ENCODE results near the gene SSTR5.

SSTR5 gene

GRCh38 chr16:1077877-1078578 is 5.5 kb downstream of the SSTR5 start:
- no peaks in the 10 kb centered on the region for H3K27me3 ChIP-seq (ENCODE audit: insufficient read depth, low read length, poor library complexity)
- no peak overlapping the region for H3K9ac ChIP-seq (ENCODE audit: low read depth, low read length)
- no peak overlapping the region for H2AFZ ChIP-seq (ENCODE audit: low read depth, low read length)
- 0 out of 2 replicates have a peak, but pooled peaks cover 5% of the 10 kb centered on the region for H4K20me1 ChIP-seq (ENCODE audit: insufficient read depth, low read length)
- H3K4me2 ChIP-seq (ENCODE audit: insufficient read depth, low read length), result no peak overlapping the region
- DNase-seq (no peak), ATAC-seq (ENCODE audit: insufficient read depth, low read depth) (no peak)
- no peak overlapping the region for H3K4me3 ChIP-seq (ENCODE audit: low read depth in 1 of 2, low read length in 2 of 2)
- TF ChIP-seq CTCF (IDR thresholded peaks at IDR 0.05; ENCODE audit: borderline replicate concordance, extremely low read depth, low read length, poor library complexity, severe bottlenecking) (no peak), EZH2 (IDR thresholded peaks at IDR 0.05; ENCODE audit: borderline replicate concordance, low read depth, low read length, severe bottlenecking) (no peak)
- no peaks in the 10 kb centered on the region for H3K4me1 ChIP-seq (ENCODE audit: insufficient read depth, low read length)
- no peaks in the 10 kb centered on the region for H3K9me3 ChIP-seq (ENCODE audit: insufficient read depth, low read length, severe bottlenecking)
- no peaks in the 10 kb centered on the region for H3K36me3 ChIP-seq (ENCODE audit: insufficient read depth, low read length)
- no peak overlapping the region for H3K27ac ChIP-seq (ENCODE audit: low read length)
- H3K79me2 ChIP-seq (ENCODE audit: insufficient read depth, low read length), result no peaks in the 10 kb centered on the region

GRCh38 chr16:1078579-1079021 is 6.1 kb downstream of the SSTR5 start:
- Histone ChIP-seq H3K79me2 (ENCODE audit: insufficient read depth, low read length) (no peaks in the 10 kb centered on the region), H3K36me3 (ENCODE audit: insufficient read depth, low read length) (no peaks in the 10 kb centered on the region), H2AFZ (ENCODE audit: low read depth, low read length) (no peak overlapping the region), H3K9ac (ENCODE audit: low read depth, low read length) (no peak overlapping the region), H3K4me2 (ENCODE audit: insufficient read depth, low read length) (no peak overlapping the region), H3K27ac (ENCODE audit: low read length) (no peak overlapping the region), H3K27me3 (ENCODE audit: insufficient read depth, low read length, poor library complexity) (no peaks in the 10 kb centered on the region), H3K4me3 (ENCODE audit: low read depth in 1 of 2, low read length in 2 of 2) (no peak overlapping the region), H4K20me1 (ENCODE audit: insufficient read depth, low read length) (0 out of 2 replicates have a peak, but pooled peaks cover 5% of the 10 kb centered on the region), H3K9me3 (ENCODE audit: insufficient read depth, low read length, severe bottlenecking) (no peaks in the 10 kb centered on the region), H3K4me1 (ENCODE audit: insufficient read depth, low read length) (no peaks in the 10 kb centered on the region)
- DNase-seq (no peak), ATAC-seq (ENCODE audit: insufficient read depth, low read depth) (no peak)
- TF ChIP-seq CTCF (IDR thresholded peaks at IDR 0.05; ENCODE audit: borderline replicate concordance, extremely low read depth, low read length, poor library complexity, severe bottlenecking), result no peak

GRCh38 chr16:1079341-1079740 is 6.8 kb downstream of the SSTR5 start:
- no peak overlapping the region for H2AFZ ChIP-seq (ENCODE audit: low read depth, low read length)
- no peaks in the 10 kb centered on the region for H3K36me3 ChIP-seq (ENCODE audit: insufficient read depth, low read length)
- H3K4me1 ChIP-seq (ENCODE audit: insufficient read depth, low read length), result no peaks in the 10 kb centered on the region
- no peak overlapping the region for H3K27ac ChIP-seq (ENCODE audit: low read length)
- H3K4me2 ChIP-seq (ENCODE audit: insufficient read depth, low read length), result no peak overlapping the region
- H3K9ac ChIP-seq (ENCODE audit: low read depth, low read length), result no peak overlapping the region
- H3K79me2 ChIP-seq (ENCODE audit: insufficient read depth, low read length), result no peaks in the 10 kb centered on the region
- H3K27me3 ChIP-seq (ENCODE audit: insufficient read depth, low read length, poor library complexity), result no peaks in the 10 kb centered on the region
- H3K4me3 ChIP-seq (ENCODE audit: low read depth in 1 of 2, low read length in 2 of 2), result no peak overlapping the region
- H4K20me1 ChIP-seq (ENCODE audit: insufficient read depth, low read length), result 0 out of 2 replicates have a peak, but pooled peaks cover 5% of the 10 kb centered on the region
- DNase-seq (no peak), ATAC-seq (ENCODE audit: insufficient read depth, low read depth) (no peak)
- H3K9me3 ChIP-seq (ENCODE audit: insufficient read depth, low read length, severe bottlenecking), result peaks cover 6% of the 10 kb centered on the region
- no peak for TF ChIP-seq CTCF (IDR thresholded peaks at IDR 0.05; ENCODE audit: borderline replicate concordance, extremely low read depth, low read length, poor library complexity, severe bottlenecking)
- TF ChIP-seq EZH2 (IDR thresholded peaks at IDR 0.05; ENCODE audit: borderline replicate concordance, low read depth, low read length, severe bottlenecking), result no peak

All from DND-41 (cell line).